ENCODE measurements around the gene MS4A6E.

DNA sequence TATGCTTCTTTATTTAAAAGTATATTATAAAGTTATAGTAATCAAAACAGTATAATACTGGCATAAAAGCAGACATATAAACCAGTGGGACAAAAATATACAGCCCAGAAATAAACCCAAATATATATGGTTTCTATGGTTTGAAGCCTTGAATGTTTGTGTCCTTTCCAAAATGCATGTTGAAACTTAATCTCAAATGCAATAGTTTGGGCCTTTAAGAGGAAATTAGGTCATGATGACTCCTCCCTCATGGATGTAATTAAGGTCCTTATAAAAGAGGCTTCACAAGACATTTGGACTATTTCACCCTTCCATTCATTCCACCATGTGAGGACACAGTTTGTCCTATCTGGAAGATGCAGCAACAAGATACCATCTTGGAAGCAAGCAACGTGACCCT lies at the start of gene MS4A6E:
- TF ChIP-seq, protein P1, sequence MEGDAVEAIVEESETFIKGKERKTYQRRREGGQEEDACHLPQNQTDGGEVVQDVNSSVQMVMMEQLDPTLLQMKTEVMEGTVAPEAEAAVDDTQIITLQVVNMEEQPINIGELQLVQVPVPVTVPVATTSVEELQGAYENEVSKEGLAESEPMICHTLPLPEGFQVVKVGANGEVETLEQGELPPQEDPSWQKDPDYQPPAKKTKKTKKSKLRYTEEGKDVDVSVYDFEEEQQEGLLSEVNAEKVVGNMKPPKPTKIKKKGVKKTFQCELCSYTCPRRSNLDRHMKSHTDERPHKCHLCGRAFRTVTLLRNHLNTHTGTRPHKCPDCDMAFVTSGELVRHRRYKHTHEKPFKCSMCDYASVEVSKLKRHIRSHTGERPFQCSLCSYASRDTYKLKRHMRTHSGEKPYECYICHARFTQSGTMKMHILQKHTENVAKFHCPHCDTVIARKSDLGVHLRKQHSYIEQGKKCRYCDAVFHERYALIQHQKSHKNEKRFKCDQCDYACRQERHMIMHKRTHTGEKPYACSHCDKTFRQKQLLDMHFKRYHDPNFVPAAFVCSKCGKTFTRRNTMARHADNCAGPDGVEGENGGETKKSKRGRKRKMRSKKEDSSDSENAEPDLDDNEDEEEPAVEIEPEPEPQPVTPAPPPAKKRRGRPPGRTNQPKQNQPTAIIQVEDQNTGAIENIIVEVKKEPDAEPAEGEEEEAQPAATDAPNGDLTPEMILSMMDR (IDR thresholded peaks at IDR 0.05): no peak
- no peak for TF ChIP-seq ZFX (IDR thresholded peaks at IDR 0.05; ENCODE audit: borderline replicate concordance)

Data from 22Rv1 (cell line).